Measurements from ENCODE around the gene ARAF. TPM values are rescaled to one million over a fixed set of nuclear protein-coding genes. Genes with fewer than 3 reads are reported as not detected.

Gene ARAF
- total RNA-seq, 1 donor from 2014 or later, result 30.2 TPM

- Histone ChIP-seq H3K27me3 (ENCODE audit: control insufficient read depth, insufficient read depth, low read length) (no peaks in the 10 kb centered on the region), H3K36me3 (ENCODE audit: control insufficient read depth, insufficient read depth, low read length) (no peaks in the 10 kb centered on the region), H3K4me3 (ENCODE audit: low read depth, low read length) (no peak overlapping the region)
- TF ChIP-seq CTCF (IDR thresholded peaks at IDR 0.05; ENCODE audit: insufficient read depth, low read length, poor library complexity, severe bottlenecking), result no peak
- DNase-seq (ENCODE audit: low read depth), result no peak
Measured at GRCh38 chrX:47578692-47579091, 17.7 kb downstream of the ARAF start.

GRCh38 chrX:47579537-47579936 lies 18.5 kb downstream of the ARAF start:
- DNase-seq (ENCODE audit: low read depth), result no peak
- no peaks in the 10 kb centered on the region for H3K36me3 ChIP-seq (ENCODE audit: control insufficient read depth, insufficient read depth, low read length)
- TF ChIP-seq CTCF (IDR thresholded peaks at IDR 0.05; ENCODE audit: insufficient read depth, low read length, poor library complexity, severe bottlenecking), result no peak
- no peaks in the 10 kb centered on the region for H3K27me3 ChIP-seq (ENCODE audit: control insufficient read depth, insufficient read depth, low read length)
- no peak overlapping the region for H3K4me3 ChIP-seq (ENCODE audit: low read depth, low read length)

GRCh38 chrX:47581731-47582647 lies 21.0 kb downstream of the ARAF start, which contains the start of gene TIMP1:
Gene TIMP1 (plus strand): TSS chrX:47582436. CDS start chrX:47583416, 980 bp downstream.
- Histone ChIP-seq H3K27me3 (ENCODE audit: control insufficient read depth, insufficient read depth, low read length) (no peaks in the 10 kb centered on the region), H3K36me3 (ENCODE audit: control insufficient read depth, insufficient read depth, low read length) (no peaks in the 10 kb centered on the region), H3K4me3 (ENCODE audit: low read depth, low read length) (peak within 1 kb of the TSS; percentile 72)
- peak; percentile 54 for DNase-seq (ENCODE audit: low read depth)
- TF ChIP-seq CTCF (IDR thresholded peaks at IDR 0.05; ENCODE audit: insufficient read depth, low read length, poor library complexity, severe bottlenecking), result no peak

GRCh38 chrX:47583240-47583861 lies 22.3 kb downstream of the ARAF start:
- no peak for DNase-seq (ENCODE audit: low read depth)
- no peak for TF ChIP-seq CTCF (IDR thresholded peaks at IDR 0.05; ENCODE audit: insufficient read depth, low read length, poor library complexity, severe bottlenecking)
- H3K27me3 ChIP-seq (ENCODE audit: control insufficient read depth, insufficient read depth, low read length), result no peaks in the 10 kb centered on the region
- H3K36me3 ChIP-seq (ENCODE audit: control insufficient read depth, insufficient read depth, low read length), result no peaks in the 10 kb centered on the region
- peak overlapping the region; percentile 72 for H3K4me3 ChIP-seq (ENCODE audit: low read depth, low read length)

GRCh38 chrX:47584714-47585113 lies 23.7 kb downstream of the ARAF start:
- no peak overlapping the region for H3K4me3 ChIP-seq (ENCODE audit: low read depth, low read length)
- no peak for DNase-seq (ENCODE audit: low read depth)

More at GRCh38 chrX:47584714-47585113, 23.7 kb downstream of the ARAF start:
- H3K36me3 ChIP-seq (ENCODE audit: control insufficient read depth, insufficient read depth, low read length), result no peaks in the 10 kb centered on the region
- no peaks in the 10 kb centered on the region for H3K27me3 ChIP-seq (ENCODE audit: control insufficient read depth, insufficient read depth, low read length)
- TF ChIP-seq CTCF (IDR thresholded peaks at IDR 0.05; ENCODE audit: insufficient read depth, low read length, poor library complexity, severe bottlenecking), result no peak
